Sigmoid colon (tissue), 4 donors: ENCODE results near the gene BDP1.
"Not testable (repeated sequence)": the region's sequence is repeated elsewhere in the genome, so short reads cannot be mapped to it uniquely, and the experiment has no call there.

Source experiments
- CTCF ChIP-seq, 4 experiments: fragments of 450-650 bp in 3 of 4; fragments of 200-600 bp in 1 of 4; IDR thresholded peaks; one replicate each; pipeline ENCODE4 v1.5.1; 2016 to 2019; ENCODE audit warnings: antibody characterized with exemption in 4 of 4, mild to moderate bottlenecking in 3 of 4, moderate library complexity in 2 of 4
- EP300 ChIP-seq, 4 donors: sonication (generic); formaldehyde crosslinking; IDR thresholded peaks; one replicate each; pipeline ENCODE4 v1.6.1; 2017; ENCODE audit warnings: antibody characterized with exemption in 4 of 4
- POLR2A ChIP-seq, 2 donors: fragments of 450-650 bp; IDR thresholded peaks; one replicate each; pipeline ENCODE4 v1.6.1; 2016; ENCODE audit warnings: antibody characterized with exemption in 2 of 2, mild to moderate bottlenecking in 2 of 2, moderate library complexity in 2 of 2
- POLR2AphosphoS5 ChIP-seq, 4 donors: sonication (generic); formaldehyde crosslinking; IDR thresholded peaks; one replicate each; pipeline ENCODE4 v1.6.1; 2017; ENCODE audit warnings: antibody characterized with exemption in 4 of 4

- not testable (repeated sequence) for TF ChIP-seq CTCF, POLR2AphosphoS5, POLR2A, EP300 (IDR thresholded peaks at IDR 0.05)
Measured at GRCh38 chr5:71445015-71445414, 10.4 kb upstream of the BDP1 start.
